IMR-90 (cell line): Measurements from ENCODE around the gene MEX3A. TPM values are rescaled to one million over a fixed set of nuclear protein-coding genes. Genes with fewer than 3 reads are reported as not detected.

Source experiments
- ATAC-seq: fragments of 200-7000 bp; cut with Tn5 transposase; 2 replicates; pipeline ENCODE4 v1.9.1; 2020; ENCODE audit warnings: low read depth, mild to moderate bottlenecking, moderate library complexity
- BruUV-seq: library from RNA; stranded (reverse); fragments of 400-500 nt; replicated peaks from 2 replicates; lab custom pipeline; 2021; lab: Mats Ljungman, UMichigan
- CTCF ChIA-PET: fragments of 300-600 bp; formaldehyde crosslinking; extraction: SDS; loops from one replicate; lab custom pipeline; 2021; ENCODE audit warnings: antibody characterized with exemption; lab: Yijun Ruan, JAX
- POLR2A ChIA-PET: fragments of 300-600 bp; sonication (Branson Sonifier 250); formaldehyde crosslinking; loops from one replicate; lab custom pipeline; 2022; ENCODE audit warnings: antibody characterized with exemption; ENCODE audit not compliant: unreplicated experiment; lab: Charles Lee
- DNase-seq: peaks from one replicate; pipeline ENCODE4 v3.0.0; 2013
- H2AFZ ChIP-seq: replicated peaks from 2 replicates; pipeline ENCODE3; 2013; ENCODE audit warnings: low read length, mild to moderate bottlenecking; ENCODE audit not compliant: poor library complexity
- H2AK5ac ChIP-seq: 2 replicates; pipeline ENCODE4 v1.6.1; 2013; ENCODE audit warnings: low read depth, low read length, inconsistent platforms
- H2AK9ac ChIP-seq: replicated peaks from 2 replicates; pipeline ENCODE3; 2013; ENCODE audit warnings: mild to moderate bottlenecking, low read depth, low read length, moderate library complexity; ENCODE audit not compliant: poor library complexity
- H2BK120ac ChIP-seq: 2 replicates; pipeline ENCODE4 v1.6.1; 2013; ENCODE audit warnings: low read depth, low read length, inconsistent platforms
- H2BK15ac ChIP-seq: 3 replicates; pipeline ENCODE4 v1.6.1; 2013; ENCODE audit warnings: low read depth, low read length, inconsistent platforms
- H2BK20ac ChIP-seq: 2 replicates; pipeline ENCODE4 v1.6.1; 2013; ENCODE audit warnings: low read depth, mild to moderate bottlenecking, inconsistent platforms, low read length, moderate library complexity
- H2BK5ac ChIP-seq: 2 replicates; pipeline ENCODE4 v1.6.1; 2013; ENCODE audit warnings: mild to moderate bottlenecking, low read depth, low read length, inconsistent platforms; ENCODE audit not compliant: poor library complexity, severe bottlenecking
- H3K14ac ChIP-seq: replicated peaks from 2 replicates; pipeline ENCODE4 v1.6.1; 2013; ENCODE audit warnings: low read depth, low read length, inconsistent platforms
- H3K18ac ChIP-seq: 2 replicates; pipeline ENCODE4 v1.6.1; 2013; ENCODE audit warnings: low read depth, low read length, control low read depth
- H3K23ac ChIP-seq: 2 replicates; pipeline ENCODE4 v1.6.1; 2013; ENCODE audit warnings: low read depth, low read length, inconsistent platforms
- H3K27ac ChIP-seq: 2 replicates; pipeline ENCODE4 v1.5.1; 2013; ENCODE audit warnings: mild to moderate bottlenecking, control low read depth, low read length; ENCODE audit not compliant: insufficient read depth
- H3K27me3 ChIP-seq: 2 replicates; pipeline ENCODE4 v1.6.1; 2013; ENCODE audit warnings: low read length; ENCODE audit not compliant: control insufficient read depth, insufficient read depth
- H3K36me3 ChIP-seq: 2 replicates; pipeline ENCODE4 v1.6.1; 2013; ENCODE audit warnings: low read length, mixed read lengths; ENCODE audit not compliant: control insufficient read depth, insufficient read depth
- H3K4ac ChIP-seq: 2 replicates; pipeline ENCODE4 v1.6.1; 2013; ENCODE audit warnings: low read depth, low read length, inconsistent platforms
- H3K4me1 ChIP-seq: 2 replicates; pipeline ENCODE4 v1.6.1; 2013; ENCODE audit warnings: low read length, mixed read lengths; ENCODE audit not compliant: control insufficient read depth, insufficient read depth
- H3K4me2 ChIP-seq: 2 replicates; pipeline ENCODE4 v1.6.1; 2013; ENCODE audit warnings: low read depth, mild to moderate bottlenecking, control low read depth, low read length, moderate library complexity
- H3K4me3 ChIP-seq: 2 replicates; pipeline ENCODE4 v1.5.1; 2013; ENCODE audit warnings: low read depth, mild to moderate bottlenecking, control low read depth, low read length, moderate library complexity; ENCODE audit not compliant: insufficient read depth
- H3K56ac ChIP-seq: 2 replicates; pipeline ENCODE4 v1.6.1; 2013; ENCODE audit warnings: low read length, inconsistent platforms; ENCODE audit not compliant: insufficient read depth; ENCODE audit errors: extremely low read depth
- H3K79me1 ChIP-seq, 2 experiments: 2 replicates each; pipeline ENCODE4 v1.6.1; 2013; ENCODE audit warnings: low read length in 2 of 2, inconsistent platforms in 1 of 2, low read depth in 1 of 2
- H3K9ac ChIP-seq: 2 replicates; pipeline ENCODE4 v1.6.1; 2013; ENCODE audit warnings: low read depth, low read length, control low read depth
- H3K9me1 ChIP-seq: 2 replicates; pipeline ENCODE4 v1.6.1; 2013; ENCODE audit warnings: low read length, inconsistent platforms; ENCODE audit not compliant: insufficient read depth
- H3K9me3 ChIP-seq: 2 replicates; pipeline ENCODE4 v1.6.1; 2013; ENCODE audit warnings: low read length; ENCODE audit not compliant: control insufficient read depth, insufficient read depth
- H4K20me1 ChIP-seq: 2 replicates; pipeline ENCODE4 v1.6.1; 2013; ENCODE audit warnings: low read length, inconsistent platforms; ENCODE audit not compliant: insufficient read depth
- H4K5ac ChIP-seq: 2 replicates; pipeline ENCODE4 v1.6.1; 2013; ENCODE audit warnings: mild to moderate bottlenecking, low read depth, low read length, control low read depth
- H4K8ac ChIP-seq, 2 experiments: 2 replicates each; pipeline ENCODE4 v1.6.1; 2013; ENCODE audit warnings: low read depth in 2 of 2, low read length in 2 of 2, control low read depth in 1 of 2, inconsistent platforms in 1 of 2
- H4K91ac ChIP-seq: 2 replicates; pipeline ENCODE4 v1.6.1; 2013; ENCODE audit warnings: low read depth, low read length, inconsistent platforms; ENCODE audit not compliant: insufficient read depth
- CHD1 ChIP-seq: IDR thresholded peaks from 2 replicates; pipeline ENCODE4 v1.6.1; 2012; ENCODE audit warnings: low read depth, low read length, improper control_type of control experiment
- RAD21 ChIP-seq: IDR thresholded peaks from 2 replicates; pipeline ENCODE4 v1.6.1; 2012; ENCODE audit warnings: low read length, improper control_type of control experiment
- WGBS, 2 experiments: methylation state at CpG; one replicate each; pipeline versions ENCODE4 v1.1.5 to v1.1.7; 2013; ENCODE audit warnings: missing lambda C conversion rate in 2 of 2; ENCODE audit not compliant: insufficient read length in 1 of 2; ENCODE audit errors: extremely low coverage in 2 of 2; 5-methylcytosine and 5-hydroxymethylcytosine counted together
- dilution Hi-C: fragments of 300-500 bp; cut with HindIII; formaldehyde crosslinking; loops from one replicate; pipeline ENCODE4 v1.14.3; 2018; ENCODE audit warnings: low sequenced_read_pairs; ENCODE audit not compliant: unreplicated experiment
- in situ Hi-C: fragments of 300-500 bp; cut with MboI; formaldehyde crosslinking; loops from 3 replicates; pipeline ENCODE4 v1.14.3; 2019; ENCODE audit warnings: low sequenced_read_pairs, inconsistent platforms, mixed read lengths
- intact Hi-C: fragments of 100-400 bp; cut with micrococcal nuclease; formaldehyde crosslinking; loops from 2 replicates; pipeline ENCODE4 v1.10.0; 2022
- polyA plus RNA-seq, 3 experiments: library from polyadenylated mRNA; depleted of rRNA; stranded (reverse); fragments of >200 nt; gene quantifications; 2 replicates each; pipeline ENCODE4 v1.2.3, GENCODE V29; 2012; ENCODE audit warnings: low replicate concordance in 1 of 3
- total RNA-seq: library from RNA; depleted of rRNA; stranded (reverse); fragments of >200 nt; gene quantifications from 2 replicates; pipeline ENCODE4 v1.2.3, GENCODE V29; 2012

The MEX3A gene
- total and polyA plus RNA-seq, 2 of the 4 experiments (the other 2 are of a cell fraction): 2.3 to 9.0 TPM

DNA sequence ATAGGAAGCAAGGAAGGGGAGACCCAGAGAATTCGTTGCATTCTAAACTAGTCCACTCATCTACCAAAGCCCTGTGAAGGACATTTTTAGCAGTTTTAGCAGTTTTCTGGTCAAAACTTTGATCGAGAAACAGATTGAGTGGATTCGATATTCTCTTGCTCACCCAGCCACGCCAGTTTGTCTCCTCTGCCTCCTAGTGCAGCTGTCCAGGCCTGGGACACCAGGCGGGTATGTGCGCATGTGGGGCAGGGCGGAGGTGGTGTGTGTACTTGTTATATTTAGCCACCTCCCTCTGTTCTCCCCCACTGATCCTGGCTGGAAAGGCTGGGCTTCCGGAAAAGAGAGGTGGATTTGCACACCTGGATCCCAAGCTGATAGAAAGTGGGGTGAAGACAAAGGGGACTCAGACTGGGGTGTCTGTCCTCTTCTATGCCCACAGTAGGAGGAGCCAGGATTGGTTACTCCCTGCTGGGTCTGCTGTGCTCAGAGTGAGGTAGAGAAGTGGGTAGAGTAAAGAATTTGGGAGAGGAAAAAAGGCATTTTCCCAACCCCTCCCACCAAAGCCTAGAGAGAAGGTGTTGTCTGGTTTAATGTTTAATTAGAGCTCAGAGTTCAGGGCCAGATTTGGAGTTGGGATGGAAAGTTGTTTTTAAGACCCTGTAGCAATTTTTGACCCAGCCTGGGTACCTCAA is 36.1 kb upstream of the MEX3A start:
- peak; percentile 59 for TF ChIP-seq CHD1
- TF ChIP-seq RAD21: no peak
- H4K91ac ChIP-seq: no peak overlapping the region
- H3K56ac ChIP-seq: 0 out of 2 replicates have a peak overlapping the region, but pooled peaks have one; percentile 14
- no peak overlapping the region for H2AK5ac ChIP-seq
- peaks cover 2 to 37% of the 10 kb centered on the region in 2 experiments; a peak in 3 of 4 replicates for H3K79me1 ChIP-seq
- peaks cover 26% of the 10 kb centered on the region for H3K9me1 ChIP-seq
- H2AFZ ChIP-seq: no peak overlapping the region
- ATAC-seq (no peak), DNase-seq (no peak)
- in situ Hi-C loops: no loop called here
- no peaks in the 10 kb centered on the region for H3K27me3 ChIP-seq
- peak overlapping the region; percentile 38 for H2BK5ac ChIP-seq
- CTCF ChIA-PET: interaction anchor here (0.6 to 1.3 kb wide), 2 partner anchors 17 to 22 kb away, joined by 3 to 4 read pairs; no protein-coding TSS in a partner anchor
- peak overlapping the region; percentile 39 for H3K9ac ChIP-seq
- no peak overlapping the region for H3K18ac ChIP-seq
- H2BK20ac ChIP-seq: no peak overlapping the region
- H3K9me3 ChIP-seq: no peaks in the 10 kb centered on the region
- H4K8ac ChIP-seq: no peak overlapping the region
- intact Hi-C loops: no loop called here
- H3K23ac ChIP-seq: peak overlapping the region; percentile 13
- peaks cover 13% of the 10 kb centered on the region for H3K36me3 ChIP-seq
- peak overlapping the region; percentile 60 for H3K14ac ChIP-seq
- WGBS, 2 experiments: 92% methylated on average over 2 of the region's 8 CpGs; no CpG with 5 or more reads in 1 of the 2 experiments
- POLR2A ChIA-PET: no interaction called here
- peak overlapping the region; percentile 18; the same call in 1 of the 2 replicates for H3K4ac ChIP-seq
- no TSS peak for BruUV-seq
- H4K5ac ChIP-seq: no peak overlapping the region
- H2BK120ac ChIP-seq: no peak overlapping the region
- peak overlapping the region; percentile 52 for H2AK9ac ChIP-seq
- dilution Hi-C loops: no loop called here
- peaks cover 84% of the 10 kb centered on the region for H4K20me1 ChIP-seq
- no peak overlapping the region for H2BK15ac ChIP-seq
- H3K4me2 ChIP-seq: peak overlapping the region; percentile 64
- peak overlapping the region; percentile 32; the same call in 1 of the 2 replicates for H3K27ac ChIP-seq
- H3K4me1 ChIP-seq: peaks cover 41% of the 10 kb centered on the region
- peak overlapping the region; percentile 12; the same call in 1 of the 2 replicates for H3K4me3 ChIP-seq
